HCT116 (cell line): ENCODE measurements around the gene BABAM2. TPM values are rescaled to one million over a fixed set of nuclear protein-coding genes. Genes with fewer than 3 reads are reported as not detected.

Source experiments
- ATAC-seq: fragments of 200-7000 bp; cut with Tn5 transposase; 2 replicates; pipeline ENCODE4 v1.9.1; 2020; ENCODE audit warnings: mild to moderate bottlenecking, moderate library complexity
- BruUV-seq: library from RNA; stranded (reverse); fragments of 400-500 nt; replicated peaks from 2 replicates; lab custom pipeline; 2021; lab: Mats Ljungman, UMichigan
- CTCF ChIA-PET: fragments of 300-600 bp; sonication (Branson Sonifier 250); formaldehyde crosslinking; loops from one replicate; lab custom pipeline; 2021; ENCODE audit warnings: antibody characterized with exemption; lab: Charles Lee
- POLR2A ChIA-PET: fragments of 300-600, 350-600 bp; sonication (Branson Sonifier 250); formaldehyde crosslinking; loops from one replicate; lab custom pipeline; 2021; ENCODE audit warnings: antibody characterized with exemption; lab: Charles Lee
- RAD21 ChIA-PET, 2 experiments: fragments of 300-600 bp; sonication (Branson Sonifier 250); formaldehyde crosslinking; loops; one replicate each; lab custom pipeline; 2023; ENCODE audit warnings: low total read pairs in 2 of 2; ENCODE audit not compliant: uncharacterized antibody in 2 of 2, unreplicated experiment in 2 of 2, low non-redundant PET in 1 of 2; lab: Charles Lee
- DNase-seq: peaks from one replicate; pipeline ENCODE4 v3.0.0-alpha.2; 2010; ENCODE audit warnings: low read depth, low spot score
- H2AFZ ChIP-seq: fragments of 200-600 bp; shearing (Covaris generic), sonication (generic); 2 replicates; pipeline ENCODE4 v1.6.1; 2017; ENCODE audit warnings: low read depth, mixed run types, mixed read lengths, antibody characterized with exemption, low read length; ENCODE audit not compliant: poor library complexity, severe bottlenecking
- H3K27ac ChIP-seq: 2 replicates; pipeline ENCODE4 v1.5.1; 2012; ENCODE audit warnings: low read depth, low read length
- H3K27me3 ChIP-seq: fragments of 200-600 bp; sonication (generic); 2 replicates; pipeline ENCODE4 v1.6.1; 2016; ENCODE audit warnings: mixed run types, low read length, mixed read lengths; ENCODE audit not compliant: insufficient read depth
- H3K36me3 ChIP-seq, 2 experiments: fragments of 200-500 bp in 1 of 2; fragments of 200-600 bp in 1 of 2; sonication (Bioruptor generic) in 1 of 2; sonication (generic) in 1 of 2; 2 replicates each; pipeline versions ENCODE4 v1.5.1 to v1.6.1; 2014 to 2016; ENCODE audit warnings: low read length in 2 of 2, inconsistent platforms in 1 of 2, mixed read lengths in 1 of 2, mixed run types in 1 of 2; ENCODE audit not compliant: insufficient read depth in 2 of 2, control insufficient read depth in 1 of 2
- H3K4me1 ChIP-seq, 2 experiments: fragments of 200-600 bp in 1 of 2; sonication (generic) in 1 of 2; 2 replicates each; pipeline versions ENCODE4 v1.5.1 to v1.6.1; 2012 to 2017; ENCODE audit warnings: low read length in 2 of 2, inconsistent platforms in 1 of 2, mild to moderate bottlenecking in 1 of 2, mixed read lengths in 1 of 2, mixed run types in 1 of 2, moderate library complexity in 1 of 2; ENCODE audit not compliant: insufficient read depth in 2 of 2, control insufficient read depth in 1 of 2
- H3K4me2 ChIP-seq: fragments of 200-600 bp; sonication (generic); 2 replicates; pipeline ENCODE4 v1.6.1; 2017; ENCODE audit warnings: mixed run types, low read length, mixed read lengths
- H3K4me3 ChIP-seq, 2 experiments: fragments of 200-600 bp in 1 of 2; sonication (generic) in 1 of 2; replicated peaks in 1 of 2; 2 replicates each; pipeline ENCODE4 v1.5.1; 2011 to 2016; ENCODE audit warnings: low read length in 2 of 2, control low read depth in 1 of 2, low read depth in 1 of 2, mild to moderate bottlenecking in 1 of 2, mixed read lengths in 1 of 2, mixed run types in 1 of 2
- H3K79me2 ChIP-seq: fragments of 200-600 bp; sonication (generic); 2 replicates; pipeline ENCODE4 v1.6.1; 2017; ENCODE audit warnings: mild to moderate bottlenecking, mixed run types, low read length, moderate library complexity, mixed read lengths; ENCODE audit not compliant: insufficient read depth
- H3K9ac ChIP-seq: fragments of 200-600 bp; sonication (generic); 2 replicates; pipeline ENCODE4 v1.6.1; 2016; ENCODE audit warnings: low read length, mixed read lengths
- H3K9me2 ChIP-seq: fragments of 200-600 bp; sonication (generic), shearing (Covaris generic); 2 replicates; pipeline ENCODE4 v1.6.1; 2017; ENCODE audit warnings: mixed run types, mild to moderate bottlenecking, moderate library complexity; ENCODE audit not compliant: insufficient read depth
- H3K9me3 ChIP-seq, 2 experiments: fragments of 200-500 bp in 1 of 2; fragments of 200-600 bp in 1 of 2; sonication (Bioruptor generic) in 1 of 2; sonication (generic) in 1 of 2; 2 replicates each; pipeline ENCODE4 v1.6.1; 2014 to 2017; ENCODE audit warnings: low read length in 2 of 2, mixed read lengths in 2 of 2, inconsistent platforms in 1 of 2, low read depth in 1 of 2, mild to moderate bottlenecking in 1 of 2, mixed run types in 1 of 2, moderate library complexity in 1 of 2; ENCODE audit not compliant: control insufficient read depth in 1 of 2, insufficient read depth in 1 of 2
- H4K20me1 ChIP-seq: fragments of 200-600 bp; sonication (generic), shearing (Covaris generic); 2 replicates; pipeline ENCODE4 v1.6.1; 2017; ENCODE audit warnings: mixed run types, mild to moderate bottlenecking, moderate library complexity; ENCODE audit not compliant: insufficient read depth
- ELF1 ChIP-seq: IDR thresholded peaks from 2 replicates; pipeline ENCODE4 v1.6.1; 2012; ENCODE audit warnings: low read depth, borderline replicate concordance
- EZH2 ChIP-seq: fragments of 200-600 bp; sonication (generic); IDR thresholded peaks from 2 replicates; pipeline ENCODE4 v1.6.1; 2017; ENCODE audit warnings: antibody characterized with exemption, mixed run types
- POLR2AphosphoS5 ChIP-seq: IDR thresholded peaks from 2 replicates; pipeline ENCODE4 v1.6.1; 2011; ENCODE audit warnings: mild to moderate bottlenecking, low read depth, low read length, moderate library complexity
- SP1 ChIP-seq: IDR thresholded peaks from 2 replicates; pipeline ENCODE4 v1.6.1; 2012; ENCODE audit warnings: low read depth
- SRF ChIP-seq: IDR thresholded peaks from 2 replicates; pipeline ENCODE4 v1.6.1; 2012; ENCODE audit warnings: low read depth
- TCF7L2 ChIP-seq: IDR thresholded peaks from 2 replicates; pipeline ENCODE4 v1.7.0; 2011; ENCODE audit warnings: borderline replicate concordance, inconsistent platforms; ENCODE audit not compliant: insufficient read depth, insufficient read length; ENCODE audit errors: extremely low read depth
- ZFX ChIP-seq: fragments of 450-650 bp; IDR thresholded peaks from 2 replicates; pipeline ENCODE4 v1.6.1; 2017
- ZNF274 ChIP-seq: fragments of 200-500 bp; sonication (Bioruptor generic); IDR thresholded peaks from 2 replicates; pipeline ENCODE4 v1.6.1; 2014; ENCODE audit warnings: mild to moderate bottlenecking, low read depth, low read length, inconsistent platforms
- intact Hi-C: fragments of 100-400 bp; cut with micrococcal nuclease; formaldehyde crosslinking; loops from 2 replicates; pipeline ENCODE4 v1.10.0; 2022
- total RNA-seq: library from RNA; stranded (reverse); gene quantifications from one replicate; pipeline ENCODE4 v1.2.1, GENCODE V29; 2021; ENCODE audit not compliant: unreplicated experiment
- TF ChIP-seq, protein P1 (sequence below): IDR thresholded peaks from 2 replicates; pipeline ENCODE4 v1.6.1; 2012
- TF ChIP-seq, protein P2 (sequence below), 3 experiments: fragments of 200-600 bp in 1 of 3; sonication (generic) in 1 of 3; IDR thresholded peaks in 2 of 3; conservative IDR thresholded peaks in 1 of 3; 2 replicates each; pipeline ENCODE4 v1.5.1; 2012 to 2017; ENCODE audit warnings: low read depth in 2 of 3, low read length in 2 of 3, antibody characterized with exemption in 1 of 3, borderline replicate concordance in 1 of 3, control low read depth in 1 of 3, mild to moderate bottlenecking in 1 of 3, mixed read lengths in 1 of 3, mixed run types in 1 of 3, moderate library complexity in 1 of 3; ENCODE audit not compliant: insufficient read depth in 1 of 3

Gene BABAM2
- total RNA-seq, 1 experiment from 2014 or later: 23.8 TPM

DNA sequence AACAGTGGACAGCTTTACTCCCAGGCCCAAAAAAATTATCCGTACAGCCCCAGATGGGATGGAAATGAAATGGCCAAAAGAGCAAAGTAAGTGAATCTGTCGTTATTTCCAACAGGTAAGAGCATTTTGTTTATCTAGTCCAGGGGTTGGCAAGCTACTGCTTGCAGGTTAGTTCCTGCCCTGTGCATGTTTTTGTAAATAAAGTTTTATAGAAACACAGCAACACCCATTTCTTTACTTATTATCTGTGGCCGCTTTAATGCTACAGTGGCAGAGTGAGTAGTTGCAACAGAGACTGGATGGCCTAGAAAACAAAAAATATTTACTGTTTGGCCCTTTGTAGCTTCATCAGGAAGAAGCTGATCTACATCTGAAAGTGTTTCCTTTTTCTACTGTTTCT, 407.9 kb downstream of the BABAM2 start:
- Histone ChIP-seq H4K20me1 (no peaks in the 10 kb centered on the region), H3K36me3 (no peaks in the 10 kb centered on the region), H3K4me3 (no peak overlapping the region), H3K79me2 (no peaks in the 10 kb centered on the region), H2AFZ (no peak overlapping the region), H3K9ac (no peak overlapping the region), H3K9me3 (no peaks in the 10 kb centered on the region), H3K27me3 (no peaks in the 10 kb centered on the region), H3K4me2 (no peak overlapping the region), H3K4me1 (peaks cover 17 to 39% of the 10 kb centered on the region in 2 experiments), H3K9me2 (no peaks in the 10 kb centered on the region), H3K27ac (no peak overlapping the region)
- POLR2A ChIA-PET: no interaction called here
- TF ChIP-seq TCF7L2: no peak
- TF ChIP-seq, protein P1, sequence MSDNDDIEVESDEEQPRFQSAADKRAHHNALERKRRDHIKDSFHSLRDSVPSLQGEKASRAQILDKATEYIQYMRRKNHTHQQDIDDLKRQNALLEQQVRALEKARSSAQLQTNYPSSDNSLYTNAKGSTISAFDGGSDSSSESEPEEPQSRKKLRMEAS: no peak
- TF ChIP-seq ZFX: no peak
- no peak for TF ChIP-seq EZH2
- TF ChIP-seq SP1: no peak
- no peak for TF ChIP-seq ZNF274
- TF ChIP-seq ELF1: no peak
- TF ChIP-seq, protein P2, sequence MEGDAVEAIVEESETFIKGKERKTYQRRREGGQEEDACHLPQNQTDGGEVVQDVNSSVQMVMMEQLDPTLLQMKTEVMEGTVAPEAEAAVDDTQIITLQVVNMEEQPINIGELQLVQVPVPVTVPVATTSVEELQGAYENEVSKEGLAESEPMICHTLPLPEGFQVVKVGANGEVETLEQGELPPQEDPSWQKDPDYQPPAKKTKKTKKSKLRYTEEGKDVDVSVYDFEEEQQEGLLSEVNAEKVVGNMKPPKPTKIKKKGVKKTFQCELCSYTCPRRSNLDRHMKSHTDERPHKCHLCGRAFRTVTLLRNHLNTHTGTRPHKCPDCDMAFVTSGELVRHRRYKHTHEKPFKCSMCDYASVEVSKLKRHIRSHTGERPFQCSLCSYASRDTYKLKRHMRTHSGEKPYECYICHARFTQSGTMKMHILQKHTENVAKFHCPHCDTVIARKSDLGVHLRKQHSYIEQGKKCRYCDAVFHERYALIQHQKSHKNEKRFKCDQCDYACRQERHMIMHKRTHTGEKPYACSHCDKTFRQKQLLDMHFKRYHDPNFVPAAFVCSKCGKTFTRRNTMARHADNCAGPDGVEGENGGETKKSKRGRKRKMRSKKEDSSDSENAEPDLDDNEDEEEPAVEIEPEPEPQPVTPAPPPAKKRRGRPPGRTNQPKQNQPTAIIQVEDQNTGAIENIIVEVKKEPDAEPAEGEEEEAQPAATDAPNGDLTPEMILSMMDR (IDR thresholded peaks at IDR 0.05 in 2 of 3, conservative IDR thresholded peaks at IDR 0.05 in 1 of 3; ENCODE audit: borderline replicate concordance in 1 of 3, insufficient read depth in 1 of 3, low read depth in 2 of 3, low read length in 2 of 3): no peak
- TF ChIP-seq POLR2AphosphoS5: no peak
- TF ChIP-seq SRF: no peak
- CTCF ChIA-PET: no interaction called here
- no peak for ATAC-seq
- no peak for DNase-seq
- intact Hi-C loops: no loop called here
- BruUV-seq: no TSS peak
- RAD21 ChIA-PET: no interaction called here
